HG02884 (cell line): ENCODE measurements around the gene SZT2.

ENCODE experiments used
- ATAC-seq: cut with Tn5 transposase; IDR thresholded peaks from one replicate; pipeline ENCODE4 v1.9.1; 2021; ENCODE audit warnings: mild to moderate bottlenecking, moderate library complexity; ENCODE audit not compliant: unreplicated experiment

Gene SZT2

GRCh38 chr1:43439781-43440180 is 50.1 kb downstream of the SZT2 start:
- no peak for ATAC-seq

- ATAC-seq: no peak
Measured at GRCh38 chr1:43440358-43440757, 50.7 kb downstream of the SZT2 start.

- no peak for ATAC-seq
Measured at GRCh38 chr1:43441166-43441893, 51.6 kb downstream of the SZT2 start.

GRCh38 chr1:43441894-43442637 is 52.4 kb downstream of the SZT2 start:
- no peak for ATAC-seq

GRCh38 chr1:43442756-43443155 is 53.1 kb downstream of the SZT2 start:
- no peak for ATAC-seq

- no peak for ATAC-seq
Measured at GRCh38 chr1:43443197-43443946, 53.7 kb downstream of the SZT2 start.

GRCh38 chr1:43444151-43444828 is 54.6 kb downstream of the SZT2 start:
- no peak for ATAC-seq

- ATAC-seq: no peak
Measured at GRCh38 chr1:43444836-43445235, 55.1 kb downstream of the SZT2 start.

GRCh38 chr1:43445606-43446387 is 56.1 kb downstream of the SZT2 start:
- ATAC-seq: no peak

- ATAC-seq: no peak
Measured at GRCh38 chr1:43446388-43446740, 56.7 kb downstream of the SZT2 start.

- no peak for ATAC-seq
Measured at GRCh38 chr1:43446881-43447835, 57.5 kb downstream of the SZT2 start.

GRCh38 chr1:43447891-43448708 is 58.4 kb downstream of the SZT2 start:
- no peak for ATAC-seq

GRCh38 chr1:43448955-43449707 is 59.4 kb downstream of the SZT2 start:
- no peak for ATAC-seq

- no peak for ATAC-seq
Measured at GRCh38 chr1:43449708-43450069, 60.0 kb downstream of the SZT2 start.

GRCh38 chr1:43450251-43450941 is 60.7 kb downstream of the SZT2 start:
- ATAC-seq: no peak

GRCh38 chr1:43451157-43451591 is 61.5 kb downstream of the SZT2 start:
- no peak for ATAC-seq
